Testis (tissue), 3 donors: ENCODE measurements around the gene PMM2. TPM values are rescaled to one million over a fixed set of nuclear protein-coding genes. Genes with fewer than 3 reads are reported as not detected.

Experiments
- DNase-seq: peaks from one replicate; pipeline ENCODE4 v3.0.0-alpha.2; 2019
- H3K27ac ChIP-seq, 2 donors: fragments of 200-600 bp; sonication (generic); one replicate each; pipeline ENCODE4 v1.5.1; 2019
- H3K27me3 ChIP-seq: fragments of 200-600 bp; sonication (generic); one replicate; pipeline ENCODE4 v1.5.1; 2019
- H3K36me3 ChIP-seq: fragments of 200-600 bp; sonication (generic); one replicate; pipeline ENCODE4 v1.5.1; 2017; ENCODE audit warnings: low read depth; ENCODE audit errors: missing control alignments
- H3K4me1 ChIP-seq: fragments of 200-600 bp; sonication (generic); one replicate; pipeline ENCODE4 v1.5.1; 2019
- H3K4me3 ChIP-seq, 2 donors: fragments of 200-600 bp; sonication (generic); one replicate each; pipeline ENCODE4 v1.5.1; 2017 to 2019
- H3K9me3 ChIP-seq: fragments of 200-600 bp; sonication (generic); one replicate; pipeline ENCODE4 v1.5.1; 2017
- CTCF ChIP-seq, 3 experiments: fragments of 450-650 bp in 2 of 3; fragments of 200-600 bp in 1 of 3; sonication (generic) in 1 of 3; IDR thresholded peaks; one replicate each; pipeline ENCODE4 v1.5.1; 2016 to 2019; ENCODE audit warnings: antibody characterized with exemption in 3 of 3, mild to moderate bottlenecking in 2 of 3, moderate library complexity in 1 of 3
- POLR2A ChIP-seq: fragments of 450-650 bp; IDR thresholded peaks from one replicate; pipeline ENCODE4 v1.6.1; 2017; ENCODE audit warnings: antibody characterized with exemption, mild to moderate bottlenecking, moderate library complexity
- WGBS, 2 donors: methylation state at CpG; one replicate each; pipeline ENCODE4 v1.1.5; 2018; 5-methylcytosine and 5-hydroxymethylcytosine counted together
- intact Hi-C: fragments of 100-400 bp; cut with DNase I; formaldehyde crosslinking; loops from one replicate; pipeline ENCODE4 v1.15.1; 2023; ENCODE audit warnings: low total_unique reads
- polyA plus RNA-seq: library from polyadenylated mRNA; stranded (reverse); fragments of 350-450 nt; fragmentation: Illumina TruSeq; extraction: RNeasy Lipid Tissue Mini Kit (QIAGEN cat#74804); gene quantifications from one replicate; pipeline ENCODE4 v1.2.3, GENCODE V29; 2014; ENCODE audit warnings: low read depth, low replicate concordance; ENCODE audit not compliant: insufficient read depth
- total RNA-seq, 2 donors: library from RNA; depleted of rRNA; stranded (reverse); fragments of >200 nt; gene quantifications; one replicate each; pipeline ENCODE4 v1.2.3, GENCODE V29; 2016

Gene PMM2
- total and polyA plus RNA-seq, 3 donors from 2014 or later = 15.4 to 36.6 (median 25.8) TPM

GRCh38 chr16:8812162-8812843 is 14.7 kb downstream of the PMM2 start:
- Histone ChIP-seq H3K36me3 (no peaks in the 10 kb centered on the region), H3K4me1 (no peaks in the 10 kb centered on the region), H3K27ac (no peak overlapping the region), H3K27me3 (no peaks in the 10 kb centered on the region), H3K9me3 (no peaks in the 10 kb centered on the region), H3K4me3 (no peak overlapping the region)
- 73 to 84% methylated on average over 12 of the region's 12 CpGs for WGBS, 2 donors
- TF ChIP-seq CTCF (IDR thresholded peaks at IDR 0.05) (no peak), POLR2A (no peak)
- no peak for DNase-seq
- intact Hi-C loops = no loop called here

DNA sequence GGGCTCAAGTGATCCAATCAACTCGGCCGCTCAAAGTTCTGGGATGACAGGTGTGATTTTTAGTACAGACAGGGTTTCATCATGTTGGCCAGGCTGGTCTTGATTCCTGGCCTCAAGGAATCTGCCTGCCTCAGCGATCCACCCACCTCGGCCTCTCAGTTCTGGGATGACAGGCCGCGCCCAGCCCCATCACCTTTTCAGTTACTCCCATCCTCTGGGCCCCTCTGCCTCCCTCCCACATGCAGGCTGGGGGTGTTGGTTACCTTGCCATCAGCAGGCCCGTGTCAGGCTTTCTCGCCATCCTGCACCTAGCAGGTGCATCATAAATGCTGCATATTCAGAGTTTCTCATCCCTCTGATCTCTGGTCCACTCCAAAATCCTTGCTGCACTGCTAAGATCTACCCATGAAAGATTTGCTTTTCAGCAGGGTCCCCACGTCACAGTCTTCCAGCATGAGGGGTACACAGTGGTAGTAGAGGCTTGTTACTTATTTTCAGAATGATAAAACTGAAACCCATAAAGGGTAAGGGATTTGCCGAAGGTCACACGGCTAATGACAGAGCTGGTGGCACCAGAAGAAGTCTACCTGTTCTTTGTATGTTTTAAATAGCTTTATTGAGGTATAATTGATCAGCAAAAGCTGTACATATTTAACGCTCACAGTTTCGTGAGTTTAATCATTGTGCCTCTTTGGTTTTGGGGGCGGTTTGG is 16.6 kb downstream of the PMM2 start:
- no peaks in the 10 kb centered on the region for H3K9me3 ChIP-seq
- H3K4me1 ChIP-seq = no peaks in the 10 kb centered on the region
- no peak for DNase-seq
- H3K36me3 ChIP-seq = no peaks in the 10 kb centered on the region
- intact Hi-C loops = no loop called here
- no peak overlapping the region for H3K4me3 ChIP-seq
- TF ChIP-seq CTCF (IDR thresholded peaks at IDR 0.05) (no peak), POLR2A (no peak)
- WGBS, 2 donors = 90 to 95% methylated on average over 12 to 14 of the region's 14 CpGs
- H3K27ac ChIP-seq = no peak overlapping the region
- H3K27me3 ChIP-seq = no peaks in the 10 kb centered on the region

DNA sequence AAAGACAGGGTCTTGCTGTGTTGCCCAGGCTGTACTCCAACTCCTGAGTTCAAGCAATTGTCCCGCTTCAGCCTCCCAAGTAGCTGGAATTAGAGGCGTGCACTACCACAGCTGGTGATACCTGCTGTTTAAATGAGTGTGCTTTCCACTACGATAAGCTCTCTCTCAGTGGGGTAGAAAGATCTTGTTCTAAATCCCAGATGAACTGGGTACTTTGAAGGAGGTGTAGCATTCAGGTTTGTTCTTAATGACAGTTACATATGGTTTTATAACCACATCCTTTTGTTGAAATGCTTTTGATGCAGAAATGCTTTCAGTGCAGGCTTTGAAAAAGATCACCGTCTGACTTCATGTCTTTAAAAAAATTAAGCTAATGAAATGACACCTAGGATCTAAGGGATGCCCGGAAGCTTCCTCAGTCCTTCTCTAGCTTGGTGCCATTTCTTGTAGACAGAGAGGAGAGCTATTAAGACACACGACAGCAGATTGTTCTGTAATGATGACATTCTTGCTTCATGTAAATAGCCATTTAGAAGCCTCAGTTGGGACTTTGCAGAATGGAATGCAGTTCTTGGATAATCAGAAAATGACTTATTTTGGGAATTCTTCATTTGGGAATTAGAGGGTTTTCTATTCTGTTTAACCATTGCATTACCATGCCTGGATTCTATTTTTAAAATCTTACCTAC is 19.5 kb downstream of the PMM2 start:
- Histone ChIP-seq H3K4me3 (no peak overlapping the region), H3K4me1 (no peaks in the 10 kb centered on the region), H3K36me3 (no peaks in the 10 kb centered on the region), H3K9me3 (no peaks in the 10 kb centered on the region), H3K27ac (no peak overlapping the region), H3K27me3 (no peaks in the 10 kb centered on the region)
- DNase-seq = no peak
- WGBS, 2 donors = 83 to 88% methylated on average over 6 of the region's 6 CpGs
- TF ChIP-seq POLR2A (no peak), CTCF (IDR thresholded peaks at IDR 0.05) (no peak)
- intact Hi-C loops = no loop called here

DNA sequence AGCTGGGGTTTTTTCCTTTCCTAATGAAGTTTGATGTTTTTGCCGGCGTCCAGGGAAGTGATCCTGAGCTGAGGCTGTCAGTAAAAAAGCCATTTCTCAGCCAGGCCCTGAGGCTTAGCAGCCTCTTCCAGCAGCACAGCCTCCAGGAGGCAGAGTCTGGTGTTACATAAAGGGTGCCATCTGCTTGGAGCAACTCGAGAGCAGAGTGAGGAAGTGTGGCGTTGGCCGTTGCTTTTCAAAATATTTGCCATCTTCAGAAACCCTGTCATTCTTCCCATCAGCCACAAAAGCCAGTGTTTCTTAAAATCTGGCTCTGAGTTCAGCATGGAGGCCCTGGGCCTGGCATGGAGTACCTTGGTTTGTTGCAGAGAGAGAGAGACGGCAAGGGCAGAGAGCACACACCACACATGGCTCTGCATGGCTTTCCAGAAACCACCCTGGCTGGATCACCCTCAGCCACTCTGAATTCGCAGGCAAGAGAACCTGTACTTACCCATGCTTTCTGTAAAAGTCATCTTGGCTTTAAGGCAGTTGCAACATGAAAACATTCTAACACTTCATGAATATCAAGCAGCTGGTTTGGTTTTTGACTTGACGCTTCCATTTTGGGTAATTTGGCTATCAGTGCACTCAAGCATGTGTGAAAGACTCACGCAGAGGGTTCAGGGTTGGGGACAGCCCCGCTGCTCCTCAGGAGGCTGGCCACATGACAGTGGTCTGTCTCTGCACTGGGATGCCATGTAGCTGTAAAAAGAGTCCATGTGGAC is 21.0 kb downstream of the PMM2 start:
- no peak for DNase-seq
- Histone ChIP-seq H3K36me3 (no peaks in the 10 kb centered on the region), H3K9me3 (no peaks in the 10 kb centered on the region), H3K4me1 (no peaks in the 10 kb centered on the region), H3K4me3 (no peak overlapping the region), H3K27ac (no peak overlapping the region), H3K27me3 (no peaks in the 10 kb centered on the region)
- intact Hi-C loops = no loop called here
- WGBS, 2 donors = 88 to 90% methylated on average over 5 to 10 of the region's 10 CpGs
- TF ChIP-seq CTCF (IDR thresholded peaks at IDR 0.05) (no peak), POLR2A (no peak)
